Prostate gland (tissue), 2 donors: ENCODE data around the gene ZNF581.

Source experiments
- CTCF ChIP-seq, 4 experiments: fragments of 200-600 bp in 2 of 4; fragments of 450-650 bp in 2 of 4; sonication (generic) in 2 of 4; IDR thresholded peaks; 1 replicate in 3 of 4; 2 replicates in 1 of 4; pipeline ENCODE4 v1.5.1; 2016 to 2019; ENCODE audit warnings: antibody characterized with exemption in 4 of 4, mild to moderate bottlenecking in 2 of 4, moderate library complexity in 2 of 4
- POLR2A ChIP-seq: fragments of 450-650 bp; IDR thresholded peaks from one replicate; pipeline ENCODE4 v1.6.1; 2016; ENCODE audit warnings: antibody characterized with exemption, mild to moderate bottlenecking
- POLR2AphosphoS5 ChIP-seq: sonication (generic); formaldehyde crosslinking; IDR thresholded peaks from one replicate; pipeline ENCODE4 v1.6.1; 2017; ENCODE audit warnings: antibody characterized with exemption

GRCh38 chr19:55688422-55689218, 45.2 kb downstream of the ZNF581 start:
- TF ChIP-seq CTCF (IDR thresholded peaks at IDR 0.05) (no peak), POLR2A (no peak), POLR2AphosphoS5 (no peak)
